CD4-positive, alpha-beta T cell treated with Interleukin-6 at 100 ng/mL for 8 hours (primary cell): ENCODE data around the gene LSMEM2.
"Not testable (repeated sequence)": the region's sequence is repeated elsewhere in the genome, so short reads cannot be mapped to it uniquely, and the experiment has no call there.

Experiments used
- DNase-seq: peaks from one replicate; pipeline ENCODE4 v3.0.0-alpha.2; 2020; ENCODE audit warnings: mixed read lengths, low spot score

Gene LSMEM2

DNA sequence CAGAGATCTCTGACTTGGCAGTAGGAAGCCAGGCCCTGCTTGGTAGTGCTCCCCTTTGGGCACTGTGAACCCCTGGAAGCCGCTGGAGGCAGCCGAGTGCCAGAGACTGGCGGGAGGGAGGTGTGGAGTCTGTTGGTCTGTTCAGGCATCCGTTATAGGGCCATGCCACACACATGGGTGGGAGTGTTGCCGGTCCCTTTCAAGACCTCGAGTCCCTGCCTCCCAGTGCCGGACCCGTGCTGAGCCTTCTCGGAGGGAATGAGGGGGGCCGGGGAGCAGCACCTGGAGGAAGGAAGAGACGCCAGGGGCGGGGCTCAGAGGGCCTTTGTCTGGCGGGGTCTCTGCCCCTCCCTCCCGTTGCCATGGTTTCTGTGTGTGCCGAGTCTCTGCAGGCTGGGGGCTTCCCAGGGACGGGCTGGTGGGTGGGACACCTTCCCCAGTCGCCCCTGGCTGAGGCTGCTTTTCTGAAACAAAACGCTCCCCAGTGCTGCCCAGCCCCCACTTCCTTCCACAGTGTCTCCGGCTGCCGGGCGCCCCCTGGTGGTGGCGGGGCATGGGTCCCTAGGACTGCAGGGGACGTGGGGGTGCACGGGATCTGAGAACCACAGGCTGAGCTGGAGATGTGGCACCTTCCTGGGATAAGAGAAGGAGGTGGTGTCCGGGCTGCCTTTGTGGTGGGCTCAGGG lies 32.9 kb upstream of the LSMEM2 start:
- peak; percentile 90 for DNase-seq

GRCh38 chr3:50246517-50246954 lies 32.4 kb upstream of the LSMEM2 start:
- DNase-seq, result peak; percentile 83

DNA sequence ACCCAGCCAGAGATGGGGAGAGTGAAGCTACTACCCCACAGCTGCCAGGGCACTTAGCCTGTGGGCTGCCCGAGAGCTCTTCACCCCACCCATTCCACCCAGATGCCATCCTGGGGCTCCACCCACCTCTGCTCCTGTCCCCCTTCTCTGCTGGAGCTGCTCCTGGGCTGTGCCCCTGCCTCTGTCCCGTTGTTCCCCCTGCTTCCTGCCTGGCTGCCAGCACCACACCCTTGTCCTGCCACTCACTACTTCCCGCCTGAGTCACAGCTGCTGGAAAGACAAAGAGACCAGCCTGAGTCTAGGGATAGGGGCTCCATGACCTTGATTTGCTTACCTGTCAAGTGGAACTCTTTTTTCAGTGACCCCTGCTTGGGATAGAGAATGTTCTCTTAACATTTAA lies 30.5 kb upstream of the LSMEM2 start:
- DNase-seq, result no peak

DNA sequence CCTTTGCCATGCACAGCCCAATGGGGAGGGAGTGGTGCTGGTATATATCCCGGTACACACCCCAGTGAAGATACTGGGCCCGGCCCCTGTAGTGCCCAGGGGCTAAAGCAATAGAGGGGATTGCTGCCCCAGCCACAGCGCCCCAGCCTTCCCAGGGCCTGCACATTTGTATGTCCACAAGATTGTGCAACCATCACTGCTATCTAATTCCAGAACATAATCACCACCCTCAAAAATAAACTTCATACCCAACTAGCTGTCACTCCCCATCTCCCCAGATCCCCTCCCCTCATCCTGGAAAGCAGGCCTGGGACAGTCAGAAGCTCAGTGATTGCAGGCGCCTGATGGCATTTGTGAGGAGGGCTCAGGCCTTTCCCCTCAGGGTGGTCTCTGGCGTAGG lies 29.4 kb upstream of the LSMEM2 start:
- DNase-seq, result no peak

DNA sequence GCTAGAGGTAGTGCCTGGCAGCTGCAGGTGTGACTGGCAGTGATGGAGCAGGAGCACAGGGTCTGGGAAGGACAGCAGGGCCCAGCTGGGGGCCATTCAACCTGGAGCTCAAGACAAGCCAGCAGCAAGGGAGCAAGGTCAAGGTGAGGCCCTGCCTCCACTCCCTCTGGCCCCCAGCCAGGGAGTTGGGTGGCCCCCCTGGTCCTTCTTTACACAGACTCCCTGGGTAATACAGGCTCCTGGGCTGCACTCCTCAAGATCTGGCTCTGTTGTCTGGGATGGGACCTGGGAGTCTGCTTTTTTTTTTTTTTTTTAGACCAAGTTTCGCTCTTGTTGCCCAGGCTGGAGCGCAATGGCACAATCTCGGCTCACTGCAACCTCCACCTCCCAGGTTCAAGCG lies 28.4 kb upstream of the LSMEM2 start:
- DNase-seq, result no peak

- DNase-seq, result no peak
These were observed 27.7 kb upstream of the LSMEM2 start for GRCh38 chr3:50251220-50251619.

DNA sequence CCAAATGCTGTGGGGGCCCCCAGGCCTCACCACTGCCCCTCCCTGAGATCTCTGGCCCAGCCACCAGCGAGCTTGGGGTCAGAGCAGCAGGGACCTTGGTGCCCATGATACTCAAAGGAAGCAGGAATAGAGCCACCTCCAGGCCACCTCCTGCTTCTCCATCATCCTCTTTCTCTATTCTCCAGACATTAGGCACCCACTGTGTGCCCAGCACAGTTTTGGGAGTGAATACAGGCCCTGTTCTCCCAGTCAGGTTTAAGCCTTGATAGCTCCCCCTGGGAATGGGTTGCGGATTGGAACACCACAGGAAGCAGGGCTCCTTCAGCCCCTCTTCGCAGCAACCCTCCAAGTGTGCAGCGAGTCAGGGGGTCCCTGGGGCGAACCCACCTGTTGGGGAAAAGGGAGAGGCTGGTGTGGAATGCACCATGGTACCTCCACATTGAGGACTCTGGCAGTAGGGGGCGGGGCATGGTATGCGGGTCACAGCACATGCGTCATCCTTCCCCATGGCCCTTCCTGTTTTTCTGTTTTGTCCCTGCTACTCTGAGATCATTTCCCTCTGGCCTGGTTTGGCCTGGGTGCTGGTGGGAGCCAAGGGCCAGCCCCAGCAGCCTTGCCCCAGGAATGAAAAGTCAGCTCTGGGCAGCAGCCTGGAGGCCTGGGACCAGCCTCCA lies 24.2 kb upstream of the LSMEM2 start:
- no peak for DNase-seq

DNA sequence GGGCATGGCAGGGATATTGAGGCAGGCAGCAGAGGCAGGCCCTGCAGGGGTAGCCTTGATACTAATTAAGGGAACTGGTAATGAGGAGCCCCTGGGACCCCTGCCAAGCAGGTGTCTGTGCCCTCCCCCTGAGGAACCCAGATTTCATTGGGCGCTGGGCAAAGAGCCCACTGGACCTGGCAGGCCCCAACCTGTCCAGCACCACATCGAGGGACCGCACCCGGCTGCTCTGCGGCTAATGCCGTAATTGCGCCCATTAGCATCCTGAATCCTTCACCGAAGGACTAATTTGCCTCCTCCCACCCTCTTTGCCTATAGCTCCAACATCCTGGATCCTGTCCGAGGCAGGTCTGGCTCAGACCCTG lies 23.7 kb upstream of the LSMEM2 start:
- DNase-seq, result no peak

DNA sequence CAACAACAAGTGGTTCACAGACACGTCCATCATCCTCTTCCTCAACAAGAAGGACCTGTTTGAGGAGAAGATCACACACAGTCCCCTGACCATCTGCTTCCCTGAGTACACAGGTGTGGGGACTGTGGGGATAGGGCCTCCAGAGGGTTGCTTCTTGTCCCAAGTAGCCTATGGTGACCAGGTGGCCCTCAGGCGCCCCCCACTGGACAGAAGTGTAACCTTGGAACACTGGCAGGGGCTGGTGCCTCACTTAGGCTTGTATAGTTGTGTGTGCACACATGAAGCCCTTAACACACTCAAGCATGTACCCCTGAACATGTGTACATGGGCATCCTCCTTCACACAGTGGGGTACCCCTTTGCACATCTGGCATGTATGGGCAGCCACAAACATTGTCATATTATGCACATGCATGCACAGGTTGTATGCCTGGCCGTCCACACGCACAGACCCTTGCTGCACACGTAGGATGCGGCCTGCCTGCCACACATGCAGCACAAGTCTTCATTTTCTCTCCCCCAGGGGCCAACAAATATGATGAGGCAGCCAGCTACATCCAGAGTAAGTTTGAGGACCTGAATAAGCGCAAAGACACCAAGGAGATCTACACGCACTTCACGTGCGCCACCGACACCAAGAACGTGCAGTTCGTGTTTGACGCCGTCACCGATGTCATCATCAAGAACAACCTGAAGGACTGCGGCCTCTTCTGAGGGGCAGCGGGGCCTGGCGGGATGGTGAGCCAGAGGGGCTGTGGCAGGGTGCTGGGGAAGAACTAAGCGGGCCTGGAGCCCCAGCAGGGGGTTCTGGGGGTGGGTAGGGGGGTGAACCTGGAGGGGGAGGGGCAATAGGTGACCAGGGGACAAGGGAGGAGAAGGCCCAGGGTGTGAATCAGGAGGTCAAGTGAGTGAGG lies 21.7 kb upstream of the LSMEM2 start:
- DNase-seq, result no peak

- DNase-seq, result no peak
These were observed 20.7 kb upstream of the LSMEM2 start for GRCh38 chr3:50258029-50258680.

DNA sequence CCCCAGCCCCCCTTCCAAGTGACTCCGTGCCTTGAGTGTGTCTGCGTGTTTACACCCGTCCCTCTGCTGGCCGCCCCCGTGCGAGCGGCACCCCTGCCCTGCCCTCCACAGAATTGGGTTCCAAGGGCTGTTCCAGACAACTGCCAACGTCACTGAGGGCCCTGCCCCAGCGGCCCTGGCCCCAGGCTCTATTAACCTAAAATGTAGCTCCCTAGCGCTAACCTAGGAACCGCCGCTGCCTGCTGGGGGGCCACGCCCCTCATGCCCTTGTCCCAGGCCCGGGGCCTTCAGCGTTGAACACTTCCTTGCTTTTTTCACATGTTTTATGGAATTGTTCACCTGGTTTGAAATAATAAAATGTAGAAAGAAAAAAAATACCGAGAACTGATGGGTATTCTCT lies 19.9 kb upstream of the LSMEM2 start:
- DNase-seq, result no peak

GRCh38 chr3:50259432-50260026 lies 19.4 kb upstream of the LSMEM2 start:
- no peak for DNase-seq

DNA sequence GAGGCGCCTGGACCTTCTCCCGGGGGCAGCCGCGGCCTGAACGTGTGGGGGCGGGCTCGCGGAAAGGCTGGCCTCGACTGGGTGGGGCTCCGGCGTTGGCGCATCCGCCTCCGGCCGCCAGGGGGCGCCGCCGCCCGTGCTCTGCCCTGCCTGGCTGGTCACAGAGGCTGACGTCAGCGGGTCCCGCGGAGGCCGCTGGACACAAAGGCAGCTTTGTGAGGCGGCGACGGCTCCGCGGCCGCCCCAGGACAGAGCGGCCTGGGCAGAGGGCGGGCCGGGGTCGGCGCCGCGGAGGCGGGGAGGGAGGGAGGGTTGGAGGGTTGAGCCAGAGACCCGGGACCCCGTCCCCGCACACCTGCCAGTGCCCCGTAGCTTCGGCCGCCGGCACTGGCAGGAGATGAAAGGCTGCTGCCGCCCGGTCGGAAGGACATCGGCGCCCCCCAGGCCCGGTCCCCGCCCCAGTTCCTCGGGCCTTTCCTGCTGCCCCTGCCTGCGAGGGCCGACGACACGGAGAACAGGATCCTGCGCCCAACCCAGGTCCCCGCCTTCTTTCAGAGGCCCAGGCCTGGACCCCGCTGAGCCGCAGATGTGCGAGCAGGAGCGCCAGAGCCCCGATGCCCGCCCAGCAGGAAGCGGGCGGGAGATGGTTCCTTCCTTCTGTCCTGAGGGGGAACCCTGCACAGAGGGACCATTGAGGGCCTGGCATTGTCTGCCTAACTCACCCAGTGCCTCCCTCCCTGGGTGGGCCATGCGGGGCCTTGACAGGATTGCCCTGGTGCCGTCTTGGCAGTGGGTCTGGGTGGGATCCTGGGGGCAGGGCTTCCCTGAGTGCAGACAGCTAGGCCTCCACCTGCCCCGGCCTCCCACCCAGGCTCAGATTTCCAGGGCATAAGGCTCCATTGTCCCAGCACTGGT lies 18.6 kb upstream of the LSMEM2 start:
- DNase-seq, result peak; percentile 78

- DNase-seq, result no peak
These were observed 17.9 kb upstream of the LSMEM2 start for GRCh38 chr3:50260942-50261441.

DNA sequence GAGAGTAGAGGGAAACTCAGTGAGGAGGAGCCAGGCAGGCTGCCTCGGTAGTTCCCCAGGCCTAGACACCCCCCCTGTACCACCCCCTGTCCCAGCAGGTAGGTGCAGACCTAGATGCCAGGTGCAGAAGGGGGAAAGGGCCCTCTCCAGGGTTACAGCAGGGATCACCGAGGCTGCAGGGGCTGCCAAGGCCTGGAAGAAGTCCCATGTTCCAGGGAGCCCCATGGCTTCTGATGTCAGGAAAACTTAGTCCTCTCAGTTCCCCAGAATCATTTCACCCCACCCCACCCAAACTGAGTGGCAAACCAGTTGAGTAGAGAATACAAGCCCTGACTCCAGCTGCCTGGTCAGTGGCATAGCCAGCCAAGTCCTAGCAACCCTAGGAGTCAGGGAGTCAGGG lies 17.4 kb upstream of the LSMEM2 start:
- DNase-seq, result no peak

DNA sequence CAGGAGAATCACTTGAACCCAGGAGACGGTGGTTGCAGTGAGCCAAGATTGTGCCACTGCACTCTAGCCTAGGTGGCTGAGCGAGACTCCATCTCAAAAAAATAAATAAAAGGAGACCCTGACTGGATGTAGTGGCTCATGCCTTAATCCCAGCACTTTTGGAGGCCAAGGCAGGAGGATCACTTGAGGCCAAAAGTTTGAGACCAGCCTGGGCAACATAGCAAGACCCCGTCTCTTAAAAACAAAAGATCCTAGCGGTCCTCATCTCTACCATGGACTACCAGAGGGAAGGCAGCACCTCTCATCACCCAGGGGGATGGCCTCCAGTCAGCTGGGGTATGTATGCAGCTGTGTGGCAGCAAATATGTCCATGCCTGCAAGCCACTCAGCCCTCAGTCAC lies 16.7 kb upstream of the LSMEM2 start:
- not testable (repeated sequence) for DNase-seq

- no peak for DNase-seq
These were observed 16.1 kb upstream of the LSMEM2 start for GRCh38 chr3:50262778-50263177.

- no peak for DNase-seq
These were observed 15.2 kb upstream of the LSMEM2 start for GRCh38 chr3:50263478-50264382.

GRCh38 chr3:50264383-50264963 lies 14.4 kb upstream of the LSMEM2 start:
- DNase-seq, result no peak
